ENCODE results near the gene ABCB1.
"Not testable (repeated sequence)": the region's sequence is repeated elsewhere in the genome, so short reads cannot be mapped to it uniquely, and the experiment has no call there.

The ABCB1 gene

DNA sequence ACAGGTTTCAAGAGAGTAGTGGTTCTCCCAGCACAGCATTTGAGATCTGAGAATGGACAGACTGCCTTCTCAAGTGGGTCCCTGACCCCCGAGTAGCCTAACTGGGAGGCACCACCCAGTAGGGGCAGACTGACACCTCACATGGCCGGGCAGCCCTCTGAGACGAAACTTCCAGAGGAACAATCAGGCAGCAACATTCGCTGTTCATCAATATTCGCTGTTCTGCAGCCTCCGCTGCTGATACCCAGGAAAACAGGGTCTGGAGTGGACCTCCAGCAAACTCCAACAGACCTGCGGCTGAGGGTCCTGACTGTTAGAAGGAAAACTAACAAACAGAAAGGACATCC is 135.2 kb downstream of the ABCB1 start:
- H3K4me3 ChIP-seq (ENCODE audit: low read length); H3K4me2 ChIP-seq (ENCODE audit: low read length); H3K9me3 ChIP-seq (replicated peaks; ENCODE audit: low read length); H3K36me3 ChIP-seq (ENCODE audit: insufficient read depth, low read length); H3K27me3 ChIP-seq (ENCODE audit: control insufficient read depth, insufficient read depth, low read length); H3K9ac ChIP-seq (ENCODE audit: low read depth, low read length); H3K4me1 ChIP-seq (ENCODE audit: control insufficient read depth, insufficient read depth, low read length): not testable (repeated sequence)

DNA sequence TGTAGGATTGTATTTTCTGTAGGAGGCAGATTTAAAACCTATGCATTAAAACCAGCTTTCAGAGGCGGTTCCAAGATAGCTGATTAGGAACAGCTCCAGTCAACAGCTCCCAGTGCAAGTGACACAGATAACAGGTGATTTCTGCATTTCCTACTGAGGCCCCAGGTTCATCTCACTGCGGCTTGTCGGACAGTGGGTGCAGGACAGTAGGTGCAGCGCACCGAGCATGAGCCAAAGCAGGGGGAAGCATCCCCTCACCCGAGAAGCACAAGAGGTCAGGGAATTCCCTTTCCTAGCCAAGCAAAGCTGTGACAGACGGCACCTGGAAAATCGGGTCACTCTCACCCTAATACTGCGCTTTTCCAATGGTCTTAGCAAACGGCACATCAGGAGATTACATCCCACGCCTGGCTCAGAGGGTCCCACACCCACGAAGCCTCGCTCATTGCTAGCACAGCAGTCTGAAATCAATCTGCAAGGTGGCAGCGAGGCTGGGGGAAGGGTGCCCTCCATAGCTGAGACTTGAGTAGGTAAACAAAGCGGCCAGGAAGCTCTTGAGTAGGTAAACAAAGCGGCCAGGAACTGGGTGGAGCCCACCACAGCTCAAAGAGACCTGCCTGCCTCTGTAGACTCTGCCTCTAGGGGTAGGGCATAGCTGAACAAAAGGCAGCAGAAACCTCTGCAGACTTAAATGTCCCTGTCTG is 135.7 kb downstream of the ABCB1 start:
- H3K9ac ChIP-seq (ENCODE audit: low read depth, low read length); H3K4me1 ChIP-seq (ENCODE audit: control insufficient read depth, insufficient read depth, low read length); H3K4me3 ChIP-seq (ENCODE audit: low read length); H3K4me2 ChIP-seq (ENCODE audit: low read length); H3K27me3 ChIP-seq (ENCODE audit: control insufficient read depth, insufficient read depth, low read length); H3K9me3 ChIP-seq (replicated peaks; ENCODE audit: low read length); H3K36me3 ChIP-seq (ENCODE audit: insufficient read depth, low read length): not testable (repeated sequence)

DNA sequence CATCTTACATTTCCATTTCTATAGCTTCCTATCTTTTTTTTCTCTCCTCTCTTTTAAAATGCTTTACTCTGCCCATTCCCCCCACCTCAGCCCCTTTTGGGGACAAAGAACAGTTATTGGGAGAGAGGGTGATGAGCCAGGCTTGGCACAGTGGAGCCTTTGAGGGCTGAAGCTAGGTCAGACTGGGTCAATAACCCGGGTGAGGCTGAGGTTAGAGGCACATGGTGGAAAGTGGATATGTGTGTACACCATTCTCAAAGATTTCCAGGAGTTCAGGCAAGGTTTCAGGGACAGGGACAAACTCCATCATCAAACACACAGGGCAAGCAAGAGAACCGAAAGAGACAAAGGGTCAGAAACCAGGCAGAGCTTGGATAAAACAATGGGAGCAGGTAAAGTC is 136.7 kb downstream of the ABCB1 start:
- H3K4me1 ChIP-seq (ENCODE audit: control insufficient read depth, insufficient read depth, low read length): no peaks in the 10 kb centered on the region
- H3K4me2 ChIP-seq (ENCODE audit: low read length): no peak overlapping the region
- no peaks in the 10 kb centered on the region for H3K9me3 ChIP-seq (replicated peaks; ENCODE audit: low read length)
- no peaks in the 10 kb centered on the region for H3K36me3 ChIP-seq (ENCODE audit: insufficient read depth, low read length)
- H3K27me3 ChIP-seq (ENCODE audit: control insufficient read depth, insufficient read depth, low read length): peaks cover 5% of the 10 kb centered on the region
- no peak overlapping the region for H3K9ac ChIP-seq (ENCODE audit: low read depth, low read length)
- no peak overlapping the region for H3K4me3 ChIP-seq (ENCODE audit: low read length)

- H3K9me3 ChIP-seq (replicated peaks; ENCODE audit: low read length); H3K4me3 ChIP-seq (ENCODE audit: low read length); H3K36me3 ChIP-seq (ENCODE audit: insufficient read depth, low read length); H3K9ac ChIP-seq (ENCODE audit: low read depth, low read length); H3K4me2 ChIP-seq (ENCODE audit: low read length); H3K4me1 ChIP-seq (ENCODE audit: control insufficient read depth, insufficient read depth, low read length); H3K27me3 ChIP-seq (ENCODE audit: control insufficient read depth, insufficient read depth, low read length): not testable (repeated sequence)
These were observed 140.2 kb downstream of the ABCB1 start for GRCh38 chr7:87460444-87460843.

- Histone ChIP-seq H3K9ac (ENCODE audit: low read depth, low read length) (no peak overlapping the region), H3K4me3 (ENCODE audit: low read length) (no peak overlapping the region), H3K9me3 (replicated peaks; ENCODE audit: low read length) (no peaks in the 10 kb centered on the region), H3K27me3 (ENCODE audit: control insufficient read depth, insufficient read depth, low read length) (peaks cover 5% of the 10 kb centered on the region), H3K36me3 (ENCODE audit: insufficient read depth, low read length) (no peaks in the 10 kb centered on the region), H3K4me1 (ENCODE audit: control insufficient read depth, insufficient read depth, low read length) (no peaks in the 10 kb centered on the region), H3K4me2 (ENCODE audit: low read length) (no peak overlapping the region)
These were observed 140.7 kb downstream of the ABCB1 start for GRCh38 chr7:87459941-87460340.

DNA sequence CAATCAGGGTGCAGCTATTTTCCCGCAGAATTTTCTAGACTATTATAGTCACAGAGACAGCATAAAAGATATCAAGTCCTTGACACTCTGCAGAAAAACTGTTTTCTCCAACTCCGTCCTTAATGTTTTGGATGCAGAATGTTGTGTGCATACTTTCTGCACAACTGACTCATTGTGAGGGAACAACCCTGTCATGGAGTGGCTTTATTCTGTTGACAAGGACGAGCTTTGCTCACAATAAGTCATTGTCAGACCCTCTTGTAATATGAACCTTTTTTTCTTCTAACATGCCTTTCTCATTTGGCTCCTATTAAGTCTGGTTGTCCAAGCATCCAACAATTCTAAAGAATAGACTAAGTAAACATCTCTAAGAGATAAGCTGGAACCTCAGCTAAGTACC is 142.5 kb downstream of the ABCB1 start:
- no peaks in the 10 kb centered on the region for H3K9me3 ChIP-seq (replicated peaks; ENCODE audit: low read length)
- H3K4me3 ChIP-seq (ENCODE audit: low read length): no peak overlapping the region
- H3K27me3 ChIP-seq (ENCODE audit: control insufficient read depth, insufficient read depth, low read length): peaks cover 4% of the 10 kb centered on the region
- no peak overlapping the region for H3K4me2 ChIP-seq (ENCODE audit: low read length)
- no peaks in the 10 kb centered on the region for H3K4me1 ChIP-seq (ENCODE audit: control insufficient read depth, insufficient read depth, low read length)
- H3K9ac ChIP-seq (ENCODE audit: low read depth, low read length): no peak overlapping the region
- no peaks in the 10 kb centered on the region for H3K36me3 ChIP-seq (ENCODE audit: insufficient read depth, low read length)

DNA sequence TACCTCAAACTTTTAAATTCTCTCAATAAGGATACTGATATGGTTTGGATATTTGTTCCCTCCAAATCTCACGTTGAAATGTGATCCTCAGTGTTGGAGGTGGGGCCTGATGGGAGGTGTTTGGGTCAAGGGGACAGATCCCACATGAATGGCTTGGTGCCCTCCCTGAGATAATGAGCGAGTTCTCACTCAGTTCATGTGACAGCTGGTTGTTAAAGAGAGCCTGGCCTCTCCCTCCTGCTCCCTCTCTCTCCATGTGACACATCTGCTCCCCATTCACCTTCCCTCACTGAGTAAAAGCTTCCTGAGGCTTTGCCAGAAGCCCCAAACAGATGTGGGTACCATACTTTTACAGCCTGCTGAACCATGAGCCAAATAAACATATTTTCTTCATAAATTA is 144.4 kb downstream of the ABCB1 start:
- no peak overlapping the region for H3K9ac ChIP-seq (ENCODE audit: low read depth, low read length)
- no peak overlapping the region for H3K4me2 ChIP-seq (ENCODE audit: low read length)
- H3K4me3 ChIP-seq (ENCODE audit: low read length): no peak overlapping the region
- peaks cover 9% of the 10 kb centered on the region for H3K27me3 ChIP-seq (ENCODE audit: control insufficient read depth, insufficient read depth, low read length)
- H3K4me1 ChIP-seq (ENCODE audit: control insufficient read depth, insufficient read depth, low read length): no peaks in the 10 kb centered on the region
- no peaks in the 10 kb centered on the region for H3K36me3 ChIP-seq (ENCODE audit: insufficient read depth, low read length)
- no peaks in the 10 kb centered on the region for H3K9me3 ChIP-seq (replicated peaks; ENCODE audit: low read length)

Measured in skeletal muscle satellite cell (primary cell).